Non-pigmented ciliary epithelial cell (primary cell): ENCODE data around the gene SPOCK3.

Experiments
- DNase-seq: peaks from one replicate; pipeline ENCODE4 v3.0.0-alpha.2; 2010; ENCODE audit warnings: low read depth

Gene SPOCK3

GRCh38 chr4:167176723-167177367 is 57.4 kb downstream of the SPOCK3 start:
- no peak for DNase-seq

- no peak for DNase-seq
Measured at GRCh38 chr4:167171928-167172327, 62.4 kb downstream of the SPOCK3 start.

- no peak for DNase-seq
Measured at GRCh38 chr4:167168611-167169010, 65.7 kb downstream of the SPOCK3 start.

- DNase-seq, result no peak
Measured at GRCh38 chr4:167150587-167150986, 83.7 kb downstream of the SPOCK3 start.

GRCh38 chr4:167144605-167145004 is 89.7 kb downstream of the SPOCK3 start:
- no peak for DNase-seq

- DNase-seq, result no peak
Measured at GRCh38 chr4:167143018-167143417, 91.3 kb downstream of the SPOCK3 start.

GRCh38 chr4:167136270-167136669 is 98.0 kb downstream of the SPOCK3 start:
- DNase-seq, result no peak

- no peak for DNase-seq
Measured at GRCh38 chr4:167129146-167129545, 105.1 kb downstream of the SPOCK3 start.

- no peak for DNase-seq
Measured at GRCh38 chr4:167119392-167119791, 114.9 kb downstream of the SPOCK3 start.

GRCh38 chr4:167117273-167117672 is 117.0 kb downstream of the SPOCK3 start:
- no peak for DNase-seq

GRCh38 chr4:167114416-167114971 is 119.8 kb downstream of the SPOCK3 start:
- DNase-seq, result peak; percentile 10

- no peak for DNase-seq
Measured at GRCh38 chr4:167111622-167112021, 122.7 kb downstream of the SPOCK3 start.

- no peak for DNase-seq
Measured at GRCh38 chr4:167111092-167111491, 123.2 kb downstream of the SPOCK3 start.

GRCh38 chr4:167109859-167110258 is 124.4 kb downstream of the SPOCK3 start:
- DNase-seq, result no peak

- no peak for DNase-seq
Measured at GRCh38 chr4:167105857-167106256, 128.4 kb downstream of the SPOCK3 start.

GRCh38 chr4:167102475-167102874 is 131.8 kb downstream of the SPOCK3 start:
- no peak for DNase-seq

- no peak for DNase-seq
Measured at GRCh38 chr4:167101035-167101434, 133.3 kb downstream of the SPOCK3 start.

- peak; percentile 24 for DNase-seq
Measured at GRCh38 chr4:167100120-167100519, 134.2 kb downstream of the SPOCK3 start.

- DNase-seq, result no peak
Measured at GRCh38 chr4:167088115-167088514, 146.2 kb downstream of the SPOCK3 start.

- no peak for DNase-seq
Measured at GRCh38 chr4:167084321-167084720, 150.0 kb downstream of the SPOCK3 start.

GRCh38 chr4:167079762-167080161 is 154.5 kb downstream of the SPOCK3 start:
- no peak for DNase-seq

- no peak for DNase-seq
Measured at GRCh38 chr4:167052631-167053091, 181.6 kb downstream of the SPOCK3 start.

GRCh38 chr4:167049257-167049656 is 185.0 kb downstream of the SPOCK3 start:
- no peak for DNase-seq

GRCh38 chr4:167041524-167041923 is 192.8 kb downstream of the SPOCK3 start:
- DNase-seq, result no peak
